Prostate gland (tissue), 1 donor: Measurements from ENCODE around the gene NOC4L.

Experiments
- POLR2A ChIP-seq: fragments of 450-650 bp; IDR thresholded peaks from one replicate; pipeline ENCODE4 v1.6.1; 2016; ENCODE audit warnings: antibody characterized with exemption, mild to moderate bottlenecking
- POLR2AphosphoS5 ChIP-seq: sonication (generic); formaldehyde crosslinking; IDR thresholded peaks from one replicate; pipeline ENCODE4 v1.6.1; 2017; ENCODE audit warnings: antibody characterized with exemption

GRCh38 chr12:132106921-132107320 is 37.3 kb upstream of the NOC4L start:
- TF ChIP-seq POLR2A (no peak), POLR2AphosphoS5 (no peak)
